Measurements from ENCODE around the gene FRMPD4. TPM values are rescaled to one million over a fixed set of nuclear protein-coding genes. Genes with fewer than 3 reads are reported as not detected.

The FRMPD4 gene
- total and polyA plus RNA-seq, 12 donors: 0.03 to 4.1 (median 2.0) TPM

GRCh38 chrX:12292996-12293765 lies 154.9 kb downstream of the FRMPD4 start:
- DNase-seq (no peak), ATAC-seq (no peak)
- Histone ChIP-seq H3K9me3 (no peaks in the 10 kb centered on the region), H3K36me3 (no peaks in the 10 kb centered on the region), H3K27me3 (peaks cover 0 to 6% (median 0%) of the 10 kb centered on the region in 7 donors), H3K27ac (no peak overlapping the region), H3K4me1 (no peaks in the 10 kb centered on the region), H3K4me3 (no peak overlapping the region)
- TF ChIP-seq, protein P1, sequence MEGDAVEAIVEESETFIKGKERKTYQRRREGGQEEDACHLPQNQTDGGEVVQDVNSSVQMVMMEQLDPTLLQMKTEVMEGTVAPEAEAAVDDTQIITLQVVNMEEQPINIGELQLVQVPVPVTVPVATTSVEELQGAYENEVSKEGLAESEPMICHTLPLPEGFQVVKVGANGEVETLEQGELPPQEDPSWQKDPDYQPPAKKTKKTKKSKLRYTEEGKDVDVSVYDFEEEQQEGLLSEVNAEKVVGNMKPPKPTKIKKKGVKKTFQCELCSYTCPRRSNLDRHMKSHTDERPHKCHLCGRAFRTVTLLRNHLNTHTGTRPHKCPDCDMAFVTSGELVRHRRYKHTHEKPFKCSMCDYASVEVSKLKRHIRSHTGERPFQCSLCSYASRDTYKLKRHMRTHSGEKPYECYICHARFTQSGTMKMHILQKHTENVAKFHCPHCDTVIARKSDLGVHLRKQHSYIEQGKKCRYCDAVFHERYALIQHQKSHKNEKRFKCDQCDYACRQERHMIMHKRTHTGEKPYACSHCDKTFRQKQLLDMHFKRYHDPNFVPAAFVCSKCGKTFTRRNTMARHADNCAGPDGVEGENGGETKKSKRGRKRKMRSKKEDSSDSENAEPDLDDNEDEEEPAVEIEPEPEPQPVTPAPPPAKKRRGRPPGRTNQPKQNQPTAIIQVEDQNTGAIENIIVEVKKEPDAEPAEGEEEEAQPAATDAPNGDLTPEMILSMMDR (IDR thresholded peaks at IDR 0.05): no peak
- intact Hi-C loops (cut with DNase I): no loop called here
- WGBS, 2 donors: 76% methylated on average over 7 of the region's 7 CpGs

DNA sequence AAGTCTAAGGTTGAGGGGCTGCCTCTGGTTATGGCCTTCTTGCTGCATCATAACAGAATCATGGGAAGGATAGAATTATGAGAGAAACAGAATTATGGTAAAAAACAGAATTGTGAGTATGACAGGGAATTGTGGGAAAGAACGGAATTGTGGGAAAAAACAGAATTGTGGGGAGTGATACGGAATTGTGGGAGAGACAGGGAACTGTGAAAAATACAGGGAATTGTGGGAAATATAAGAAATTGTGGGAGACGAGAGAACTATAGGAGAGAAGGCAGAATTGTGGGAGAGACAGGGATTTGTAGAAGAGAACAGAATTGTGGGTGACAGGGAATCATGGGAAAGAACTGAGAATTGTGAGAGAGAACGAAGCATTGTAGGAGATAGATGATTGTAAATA lies 159.1 kb downstream of the FRMPD4 start:
- H3K27ac ChIP-seq: no peak overlapping the region
- H3K9me3 ChIP-seq: no peaks in the 10 kb centered on the region
- 90 to 93% methylated on average over 4 of the region's 4 CpGs for WGBS, 2 donors
- TF ChIP-seq, protein P1 (IDR thresholded peaks at IDR 0.05): no peak
- H3K4me1 ChIP-seq: no peaks in the 10 kb centered on the region
- H3K4me3 ChIP-seq: no peak overlapping the region
- DNase-seq (no peak), ATAC-seq (no peak)
- intact Hi-C loops (cut with DNase I): no loop called here
- H3K36me3 ChIP-seq: no peaks in the 10 kb centered on the region
- H3K27me3 ChIP-seq: peaks cover 0 to 6% (median 0%) of the 10 kb centered on the region in 7 donors

DNA sequence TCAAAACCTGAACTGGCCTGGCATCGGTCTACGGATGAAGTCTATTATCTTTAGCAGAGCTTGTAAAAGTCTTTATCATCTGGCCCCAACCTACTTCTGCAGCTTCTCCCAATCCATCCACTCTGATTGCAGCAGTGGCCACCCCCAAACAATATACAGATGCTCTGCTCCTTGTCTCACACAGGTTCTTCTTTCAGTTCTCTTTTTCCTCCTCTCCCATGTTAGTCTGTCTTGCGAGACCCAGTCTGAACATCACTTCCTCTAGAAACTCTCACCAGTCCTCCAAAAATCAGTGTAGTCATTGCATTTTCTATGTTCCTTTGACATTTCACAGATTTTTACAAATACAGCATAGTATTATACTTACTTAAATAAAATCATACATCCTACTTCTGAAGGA lies 163.0 kb downstream of the FRMPD4 start:
- Histone ChIP-seq H3K27ac (no peak overlapping the region), H3K27me3 (peaks cover 0 to 2% (median 0%) of the 10 kb centered on the region in 7 donors), H3K36me3 (no peaks in the 10 kb centered on the region), H3K4me1 (no peaks in the 10 kb centered on the region), H3K4me3 (no peak overlapping the region), H3K9me3 (no peaks in the 10 kb centered on the region)
- 88 to 94% methylated on average over 3 of the region's 3 CpGs for WGBS, 2 donors
- intact Hi-C loops (cut with DNase I): no loop called here
- DNase-seq (no peak), ATAC-seq (no peak)
- TF ChIP-seq, protein P1 (IDR thresholded peaks at IDR 0.05): no peak

DNA sequence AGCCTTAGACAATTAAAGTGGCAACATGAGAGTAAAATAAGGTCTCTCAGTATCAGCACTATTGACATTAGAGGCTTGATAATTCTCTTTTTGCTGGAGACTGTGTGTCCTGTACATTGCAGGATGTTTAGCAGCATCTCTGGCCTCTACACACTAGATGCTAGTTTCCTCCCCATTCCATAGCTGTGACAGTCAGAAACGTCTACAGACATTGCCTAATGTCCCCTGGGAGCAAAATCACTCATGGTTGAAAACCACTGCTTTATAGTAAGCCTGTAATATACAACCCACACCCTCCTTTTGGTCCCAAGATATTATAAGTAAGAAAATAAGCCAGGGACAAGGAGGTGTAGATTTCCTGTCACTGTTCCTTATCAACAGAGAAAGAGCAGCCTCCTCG lies 166.0 kb downstream of the FRMPD4 start:
- ATAC-seq (no peak), DNase-seq (no peak)
- Histone ChIP-seq H3K9me3 (no peaks in the 10 kb centered on the region), H3K27me3 (peaks cover 0 to 8% (median 0%) of the 10 kb centered on the region in 7 donors), H3K4me3 (no peak overlapping the region), H3K36me3 (no peaks in the 10 kb centered on the region), H3K27ac (no peak overlapping the region), H3K4me1 (no peaks in the 10 kb centered on the region)
- WGBS, 2 donors: 24 to 27% methylated on average over 2 of the region's 2 CpGs
- TF ChIP-seq, protein P1 (IDR thresholded peaks at IDR 0.05): no peak
- intact Hi-C loops (cut with DNase I): no loop called here
